GM21576 (cell line): ENCODE results near the gene PEAK3.

Experiments
- ATAC-seq: cut with Tn5 transposase; IDR thresholded peaks from one replicate; pipeline ENCODE4 v1.9.1; 2021; ENCODE audit warnings: mild to moderate bottlenecking, moderate library complexity; ENCODE audit not compliant: unreplicated experiment

The PEAK3 gene

GRCh38 chr19:2226051-2226839 lies 55.7 kb downstream of the PEAK3 start:
- no peak for ATAC-seq

GRCh38 chr19:2225415-2226050 lies 56.4 kb downstream of the PEAK3 start:
- no peak for ATAC-seq

- no peak for ATAC-seq
These were observed 57.1 kb downstream of the PEAK3 start for GRCh38 chr19:2224754-2225349.
